GM08714 (cell line): ENCODE measurements around the gene GNAO1.

Source experiments
- H3K4me3 ChIP-seq: fragments of 200-500 bp; sonication (Bioruptor generic); 2 replicates; pipeline ENCODE4 v1.5.1; 2014; ENCODE audit warnings: mild to moderate bottlenecking, low read length, inconsistent platforms
- ZNF274 ChIP-seq: IDR thresholded peaks from 2 replicates; pipeline ENCODE4 v1.6.1; 2012; ENCODE audit warnings: mild to moderate bottlenecking, low read depth, low read length

GNAO1 gene

GRCh38 chr16:56347166-56347565, 155.9 kb downstream of the GNAO1 start:
- no peak overlapping the region for H3K4me3 ChIP-seq
- TF ChIP-seq ZNF274, result no peak

- no peak overlapping the region for H3K4me3 ChIP-seq
- TF ChIP-seq ZNF274, result no peak
Observed at GRCh38 chr16:56347670-56348069, 156.4 kb downstream of the GNAO1 start.

- TF ChIP-seq ZNF274, result no peak
- no peak overlapping the region for H3K4me3 ChIP-seq
Observed at GRCh38 chr16:56348168-56349085, 157.1 kb downstream of the GNAO1 start.

GRCh38 chr16:56349086-56349415, 157.8 kb downstream of the GNAO1 start:
- no peak for TF ChIP-seq ZNF274
- no peak overlapping the region for H3K4me3 ChIP-seq

GRCh38 chr16:56349711-56350161, 158.4 kb downstream of the GNAO1 start:
- TF ChIP-seq ZNF274, result no peak
- H3K4me3 ChIP-seq, result no peak overlapping the region

- H3K4me3 ChIP-seq, result no peak overlapping the region
- TF ChIP-seq ZNF274, result no peak
Observed at GRCh38 chr16:56350491-56351405, 159.5 kb downstream of the GNAO1 start.

GRCh38 chr16:56351481-56351880, 160.2 kb downstream of the GNAO1 start:
- H3K4me3 ChIP-seq, result no peak overlapping the region
- TF ChIP-seq ZNF274, result no peak

GRCh38 chr16:56352351-56353053, 161.2 kb downstream of the GNAO1 start:
- no peak overlapping the region for H3K4me3 ChIP-seq
- no peak for TF ChIP-seq ZNF274

GRCh38 chr16:56353054-56353921, 162.0 kb downstream of the GNAO1 start:
- no peak for TF ChIP-seq ZNF274
- H3K4me3 ChIP-seq, result no peak overlapping the region

GRCh38 chr16:56354016-56354415, 162.7 kb downstream of the GNAO1 start:
- no peak for TF ChIP-seq ZNF274
- no peak overlapping the region for H3K4me3 ChIP-seq

GRCh38 chr16:56354746-56355145, 163.5 kb downstream of the GNAO1 start:
- no peak overlapping the region for H3K4me3 ChIP-seq
- no peak for TF ChIP-seq ZNF274

- H3K4me3 ChIP-seq, result no peak overlapping the region
- no peak for TF ChIP-seq ZNF274
Observed at GRCh38 chr16:56355221-56355620, 163.9 kb downstream of the GNAO1 start.

- TF ChIP-seq ZNF274, result no peak
- peak overlapping the region; percentile 67; the same call in 1 of the 2 replicates for H3K4me3 ChIP-seq
Observed at GRCh38 chr16:56355786-56356275, 164.5 kb downstream of the GNAO1 start.
